Nephron progenitor cell (in vitro differentiated cells): ENCODE results near the gene NEXN.

Experiments used
- DNase-seq: peaks from one replicate; pipeline ENCODE4 v3.0.0; 2021
- H3K27ac Mint-ChIP-seq: 2 replicates; pipeline ENCODE4 v1.8.0; 2021; ENCODE audit warnings: mild to moderate bottlenecking, moderate library complexity, mixed read lengths
- H3K27me3 Mint-ChIP-seq: 2 replicates; pipeline ENCODE4 v1.8.0; 2021; ENCODE audit warnings: mild to moderate bottlenecking, low read depth, mixed read lengths; ENCODE audit not compliant: poor library complexity
- H3K36me3 Mint-ChIP-seq: 2 replicates; pipeline ENCODE4 v1.8.0; 2021; ENCODE audit warnings: low read depth, mixed read lengths
- H3K4me1 Mint-ChIP-seq: 2 replicates; pipeline ENCODE4 v1.8.0; 2021; ENCODE audit warnings: mixed read lengths
- H3K4me3 Mint-ChIP-seq: 2 replicates; pipeline ENCODE4 v1.8.0; 2021; ENCODE audit warnings: mild to moderate bottlenecking, moderate library complexity, mixed read lengths
- H3K9me3 Mint-ChIP-seq: 2 replicates; pipeline ENCODE4 v1.8.0; 2021; ENCODE audit warnings: mild to moderate bottlenecking, moderate library complexity, mixed read lengths
- CTCF ChIP-seq: fragments of 200-600 bp; sonication (generic); IDR thresholded peaks from 2 replicates; pipeline ENCODE4 v1.5.0; 2021; ENCODE audit warnings: antibody characterized with exemption

The NEXN gene

GRCh38 chr1:77874804-77875445 lies 13.5 kb upstream of the NEXN start:
- TF ChIP-seq CTCF: no peak
- Mint-ChIP-seq H3K27ac (no peak overlapping the region), H3K4me3 (no peak overlapping the region), H3K4me1 (no peaks in the 10 kb centered on the region), H3K27me3 (no peaks in the 10 kb centered on the region), H3K36me3 (peaks cover 16% of the 10 kb centered on the region), H3K9me3 (peaks cover 7% of the 10 kb centered on the region)
- no peak for DNase-seq

GRCh38 chr1:77876884-77877283 lies 11.5 kb upstream of the NEXN start:
- peaks cover 8% of the 10 kb centered on the region for H3K36me3 Mint-ChIP-seq
- DNase-seq: no peak
- H3K27me3 Mint-ChIP-seq: no peaks in the 10 kb centered on the region
- TF ChIP-seq CTCF: no peak
- no peaks in the 10 kb centered on the region for H3K4me1 Mint-ChIP-seq
- H3K27ac Mint-ChIP-seq: no peak overlapping the region
- no peak overlapping the region for H3K4me3 Mint-ChIP-seq
- no peaks in the 10 kb centered on the region for H3K9me3 Mint-ChIP-seq

- H3K27me3 Mint-ChIP-seq: no peaks in the 10 kb centered on the region
- DNase-seq: no peak
- peaks cover 3% of the 10 kb centered on the region for H3K9me3 Mint-ChIP-seq
- no peak for TF ChIP-seq CTCF
- peak overlapping the region; percentile 3 for H3K27ac Mint-ChIP-seq
- H3K36me3 Mint-ChIP-seq: peaks cover 10% of the 10 kb centered on the region
- H3K4me1 Mint-ChIP-seq: peaks cover 6% of the 10 kb centered on the region
- no peak overlapping the region for H3K4me3 Mint-ChIP-seq
These were observed 7.4 kb upstream of the NEXN start for GRCh38 chr1:77881061-77881460.

- TF ChIP-seq CTCF: no peak
- DNase-seq: no peak
- Mint-ChIP-seq H3K27ac (no peak overlapping the region), H3K4me3 (no peak overlapping the region), H3K27me3 (no peaks in the 10 kb centered on the region), H3K36me3 (peaks cover 10% of the 10 kb centered on the region), H3K4me1 (peaks cover 13% of the 10 kb centered on the region), H3K9me3 (peaks cover 3% of the 10 kb centered on the region)
These were observed 6.0 kb upstream of the NEXN start for GRCh38 chr1:77882411-77882810.

GRCh38 chr1:77888781-77889642 lies 588 bp downstream of the NEXN start:
- Mint-ChIP-seq H3K27ac (peak overlapping the region; percentile 93), H3K9me3 (no peaks in the 10 kb centered on the region), H3K27me3 (no peaks in the 10 kb centered on the region), H3K36me3 (peaks cover 11% of the 10 kb centered on the region), H3K4me1 (peaks cover 43% of the 10 kb centered on the region), H3K4me3 (peak overlapping the region; percentile 97)
- no peak for TF ChIP-seq CTCF
- DNase-seq: peak; percentile 77
